ENCODE results near the gene GFY.

DNA sequence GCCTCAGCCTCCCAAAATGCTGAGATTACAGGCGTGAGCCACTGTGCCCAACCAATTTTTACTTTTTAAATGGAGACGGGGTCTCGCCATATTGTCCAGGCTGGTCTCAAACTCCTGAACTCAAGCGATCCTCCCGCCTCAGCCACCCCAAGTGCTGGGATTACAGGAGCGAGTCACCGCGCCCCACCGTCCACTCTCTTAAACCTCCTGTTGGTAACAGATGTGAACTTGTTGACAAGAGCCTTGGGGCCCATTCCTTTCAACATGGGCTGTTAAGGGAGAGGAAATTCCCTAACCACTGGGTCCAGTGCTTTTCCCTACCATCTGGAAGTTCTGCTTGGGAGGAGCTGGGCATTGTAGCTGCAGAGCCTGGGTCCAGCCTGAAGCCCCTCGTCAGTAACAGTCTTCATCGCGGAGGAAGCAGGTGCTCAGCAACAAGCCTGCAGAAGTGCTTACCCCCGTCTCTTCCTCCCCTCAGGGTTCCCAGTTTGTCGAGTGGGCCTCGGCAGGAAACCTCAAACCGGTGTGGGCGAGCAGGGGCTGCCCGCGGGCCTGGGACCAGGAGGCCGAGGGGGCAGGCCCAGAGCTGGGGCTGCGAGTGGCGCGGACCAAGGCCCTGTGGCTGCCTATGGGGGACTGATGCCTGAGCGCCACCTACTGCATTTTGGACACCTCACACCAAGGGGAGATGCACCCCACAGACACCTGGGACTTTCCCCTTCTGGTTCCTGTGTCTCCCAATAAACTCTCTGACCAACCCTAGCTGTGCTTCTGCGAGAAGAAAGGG is 44.8 kb downstream of the GFY start:
- TF ChIP-seq, protein P1, sequence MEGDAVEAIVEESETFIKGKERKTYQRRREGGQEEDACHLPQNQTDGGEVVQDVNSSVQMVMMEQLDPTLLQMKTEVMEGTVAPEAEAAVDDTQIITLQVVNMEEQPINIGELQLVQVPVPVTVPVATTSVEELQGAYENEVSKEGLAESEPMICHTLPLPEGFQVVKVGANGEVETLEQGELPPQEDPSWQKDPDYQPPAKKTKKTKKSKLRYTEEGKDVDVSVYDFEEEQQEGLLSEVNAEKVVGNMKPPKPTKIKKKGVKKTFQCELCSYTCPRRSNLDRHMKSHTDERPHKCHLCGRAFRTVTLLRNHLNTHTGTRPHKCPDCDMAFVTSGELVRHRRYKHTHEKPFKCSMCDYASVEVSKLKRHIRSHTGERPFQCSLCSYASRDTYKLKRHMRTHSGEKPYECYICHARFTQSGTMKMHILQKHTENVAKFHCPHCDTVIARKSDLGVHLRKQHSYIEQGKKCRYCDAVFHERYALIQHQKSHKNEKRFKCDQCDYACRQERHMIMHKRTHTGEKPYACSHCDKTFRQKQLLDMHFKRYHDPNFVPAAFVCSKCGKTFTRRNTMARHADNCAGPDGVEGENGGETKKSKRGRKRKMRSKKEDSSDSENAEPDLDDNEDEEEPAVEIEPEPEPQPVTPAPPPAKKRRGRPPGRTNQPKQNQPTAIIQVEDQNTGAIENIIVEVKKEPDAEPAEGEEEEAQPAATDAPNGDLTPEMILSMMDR (IDR thresholded peaks at IDR 0.05), result peak in 2 of 5 experiments; percentile 14 to 35
- TF ChIP-seq EP300 (IDR thresholded peaks at IDR 0.05; ENCODE audit: low read depth), result no peak
